Gastrocnemius medialis (tissue), 4 donors: ENCODE results near the gene TMEM175. TPM values are rescaled to one million over a fixed set of nuclear protein-coding genes. Genes with fewer than 3 reads are reported as not detected.

Source experiments
- ATAC-seq, 2 donors: fragments of 150-250 bp; one replicate each; pipeline ENCODE4 v1.9.1; 2016
- DNase-seq, 2 donors: peaks; one replicate each; pipeline ENCODE4 v3.0.0-alpha.2; 2019
- H3K27ac ChIP-seq, 4 donors: fragments of 200-600 bp; sonication (generic); 1 replicate in 1 of 4; 2 replicates in 3 of 4; pipeline ENCODE4 v1.5.1; 2016 to 2018; ENCODE audit warnings: mild to moderate bottlenecking in 2 of 4, moderate library complexity in 1 of 4
- H3K27me3 ChIP-seq, 3 donors: fragments of 200-600 bp; sonication (generic) in 2 of 3; 1 replicate in 1 of 3; 2 replicates in 2 of 3; pipeline versions ENCODE4 v1.5.1 to v1.6.0; 2016 to 2019; ENCODE audit warnings: mild to moderate bottlenecking in 1 of 3, moderate library complexity in 1 of 3
- H3K36me3 ChIP-seq, 2 donors: fragments of 200-600 bp; sonication (generic) in 1 of 2; one replicate each; pipeline ENCODE4 v1.5.1; 2017 to 2018
- H3K4me1 ChIP-seq, 2 donors: fragments of 200-600 bp; sonication (generic) in 1 of 2; one replicate each; pipeline ENCODE4 v1.5.1; 2016 to 2017; ENCODE audit warnings: mild to moderate bottlenecking in 2 of 2
- H3K4me3 ChIP-seq, 4 donors: fragments of 200-600 bp; sonication (generic) in 3 of 4; 1 replicate in 1 of 4; 2 replicates in 3 of 4; pipeline ENCODE4 v1.5.1; 2016 to 2019; ENCODE audit warnings: mild to moderate bottlenecking in 2 of 4
- H3K9me3 ChIP-seq, 3 donors: fragments of 200-600 bp; sonication (generic) in 2 of 3; 1 replicate in 1 of 3; 2 replicates in 2 of 3; pipeline ENCODE4 v1.5.1; 2016 to 2019
- POLR2A ChIP-seq, 2 donors: fragments of 450-650 bp; IDR thresholded peaks; one replicate each; pipeline ENCODE4 v1.6.1; 2017; ENCODE audit warnings: antibody characterized with exemption in 2 of 2, mild to moderate bottlenecking in 2 of 2, moderate library complexity in 2 of 2
- in situ Hi-C, 4 donors: fragments of 200-750 bp; cut with MboI; loops; one replicate each; pipeline versions ENCODE4 v1.15.0 to v1.8.0; 2017; ENCODE audit warnings: low sequenced_read_pairs in 4 of 4
- intact Hi-C: fragments of 100-400 bp; cut with DNase I; formaldehyde crosslinking; loops from one replicate; pipeline ENCODE4 v1.15.1; 2023; ENCODE audit warnings: low total_unique reads
- total RNA-seq, 4 donors: library from RNA; depleted of rRNA; stranded (reverse); fragments of >200 nt; gene quantifications; one replicate each; pipeline versions ENCODE4 v1.1.0 to v1.2.3, GENCODE V29; 2016
- TF ChIP-seq, protein P1 (sequence below), 5 experiments: fragments of 450-650 bp in 3 of 5; fragments of 200-600 bp in 2 of 5; sonication (generic) in 2 of 5; IDR thresholded peaks in 4 of 5; conservative IDR thresholded peaks in 1 of 5; 1 replicate in 4 of 5; 2 replicates in 1 of 5; pipeline ENCODE4 v1.5.1; 2016 to 2019; ENCODE audit warnings: antibody characterized with exemption in 5 of 5, mild to moderate bottlenecking in 3 of 5, moderate library complexity in 3 of 5

The TMEM175 gene, protein sequence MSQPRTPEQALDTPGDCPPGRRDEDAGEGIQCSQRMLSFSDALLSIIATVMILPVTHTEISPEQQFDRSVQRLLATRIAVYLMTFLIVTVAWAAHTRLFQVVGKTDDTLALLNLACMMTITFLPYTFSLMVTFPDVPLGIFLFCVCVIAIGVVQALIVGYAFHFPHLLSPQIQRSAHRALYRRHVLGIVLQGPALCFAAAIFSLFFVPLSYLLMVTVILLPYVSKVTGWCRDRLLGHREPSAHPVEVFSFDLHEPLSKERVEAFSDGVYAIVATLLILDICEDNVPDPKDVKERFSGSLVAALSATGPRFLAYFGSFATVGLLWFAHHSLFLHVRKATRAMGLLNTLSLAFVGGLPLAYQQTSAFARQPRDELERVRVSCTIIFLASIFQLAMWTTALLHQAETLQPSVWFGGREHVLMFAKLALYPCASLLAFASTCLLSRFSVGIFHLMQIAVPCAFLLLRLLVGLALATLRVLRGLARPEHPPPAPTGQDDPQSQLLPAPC
- 10 to 100 TPM; 15.3 to 29.6 (median 20.8) TPM for total RNA-seq

DNA sequence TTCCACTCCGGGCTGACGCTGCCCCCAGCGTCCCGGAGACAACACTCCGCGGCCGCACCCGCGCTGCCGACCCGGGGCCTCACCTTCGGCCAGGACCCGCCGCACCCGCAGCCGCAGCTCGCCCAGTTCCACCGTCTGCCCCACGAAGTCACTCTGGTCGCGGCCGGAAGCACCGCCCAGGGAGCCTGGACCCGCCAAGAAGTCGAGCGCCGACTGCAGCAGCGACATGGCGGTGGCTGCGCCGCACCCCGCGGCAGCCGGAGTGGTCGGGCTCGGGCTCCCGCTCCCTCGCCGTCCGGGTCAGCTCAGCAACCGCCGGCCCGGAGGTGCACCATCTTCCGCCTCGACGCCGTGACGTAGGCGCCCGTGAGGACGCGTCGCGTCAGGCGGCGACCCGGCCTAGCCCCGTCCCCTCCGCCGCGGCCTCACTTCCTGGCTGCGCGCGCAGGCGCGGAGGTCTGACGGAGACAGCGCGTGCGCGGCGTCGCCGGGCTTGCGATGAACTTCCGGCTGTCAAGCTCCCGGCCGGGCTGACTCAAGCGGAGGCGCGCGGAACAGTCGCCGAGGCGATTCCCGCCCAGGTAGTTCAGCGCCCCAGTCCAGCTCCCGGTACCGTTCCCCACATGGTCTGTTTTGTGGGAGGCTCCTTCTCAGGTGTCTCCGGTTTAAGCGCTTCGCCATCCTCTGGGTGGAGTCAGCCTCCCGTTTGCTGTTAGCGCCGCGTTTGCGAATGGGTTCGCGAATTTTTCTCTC, at the start of gene TMEM175, which contains the start of gene GAK:
TSS of gene TMEM175 (plus strand) at position 501 of the 753 bp plus-strand sequence. CDS start 15,280 bp downstream, outside the sequence.
TSS of gene GAK (minus strand) at position 357 of the 753 bp plus-strand sequence. CDS start at position 228, 129 bp downstream.
- Histone ChIP-seq H3K36me3 (no peaks in the 10 kb centered on the region), H3K27ac (peak within 1 kb of the TSS; percentile 90 to 97 (median 94)), H3K4me1 (peaks cover 29 to 39% of the 10 kb centered on the region in 2 donors), H3K4me3 (peak within 1 kb of the TSS; percentile 85 to 97 (median 96)), H3K9me3 (no peaks in the 10 kb centered on the region), H3K27me3 (no peaks in the 10 kb centered on the region)
- intact Hi-C loops: loop anchor here (1.0 to 5.0 kb wide), 7 partner anchors 41 to 750 kb away; partner anchors contain the start of genes ATP5ME, DGKQ, FAM53A and IDUA
- peak; percentile 87 to 95 for DNase-seq
- in situ Hi-C loops: no loop called here
- TF ChIP-seq POLR2A (IDR thresholded peaks at IDR 0.05): peak; percentile 91 to 96
- TF ChIP-seq, protein P1, sequence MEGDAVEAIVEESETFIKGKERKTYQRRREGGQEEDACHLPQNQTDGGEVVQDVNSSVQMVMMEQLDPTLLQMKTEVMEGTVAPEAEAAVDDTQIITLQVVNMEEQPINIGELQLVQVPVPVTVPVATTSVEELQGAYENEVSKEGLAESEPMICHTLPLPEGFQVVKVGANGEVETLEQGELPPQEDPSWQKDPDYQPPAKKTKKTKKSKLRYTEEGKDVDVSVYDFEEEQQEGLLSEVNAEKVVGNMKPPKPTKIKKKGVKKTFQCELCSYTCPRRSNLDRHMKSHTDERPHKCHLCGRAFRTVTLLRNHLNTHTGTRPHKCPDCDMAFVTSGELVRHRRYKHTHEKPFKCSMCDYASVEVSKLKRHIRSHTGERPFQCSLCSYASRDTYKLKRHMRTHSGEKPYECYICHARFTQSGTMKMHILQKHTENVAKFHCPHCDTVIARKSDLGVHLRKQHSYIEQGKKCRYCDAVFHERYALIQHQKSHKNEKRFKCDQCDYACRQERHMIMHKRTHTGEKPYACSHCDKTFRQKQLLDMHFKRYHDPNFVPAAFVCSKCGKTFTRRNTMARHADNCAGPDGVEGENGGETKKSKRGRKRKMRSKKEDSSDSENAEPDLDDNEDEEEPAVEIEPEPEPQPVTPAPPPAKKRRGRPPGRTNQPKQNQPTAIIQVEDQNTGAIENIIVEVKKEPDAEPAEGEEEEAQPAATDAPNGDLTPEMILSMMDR (IDR thresholded peaks at IDR 0.05 in 4 of 5, conservative IDR thresholded peaks at IDR 0.05 in 1 of 5): no peak
- peak; percentile 81 to 88 for ATAC-seq

DNA sequence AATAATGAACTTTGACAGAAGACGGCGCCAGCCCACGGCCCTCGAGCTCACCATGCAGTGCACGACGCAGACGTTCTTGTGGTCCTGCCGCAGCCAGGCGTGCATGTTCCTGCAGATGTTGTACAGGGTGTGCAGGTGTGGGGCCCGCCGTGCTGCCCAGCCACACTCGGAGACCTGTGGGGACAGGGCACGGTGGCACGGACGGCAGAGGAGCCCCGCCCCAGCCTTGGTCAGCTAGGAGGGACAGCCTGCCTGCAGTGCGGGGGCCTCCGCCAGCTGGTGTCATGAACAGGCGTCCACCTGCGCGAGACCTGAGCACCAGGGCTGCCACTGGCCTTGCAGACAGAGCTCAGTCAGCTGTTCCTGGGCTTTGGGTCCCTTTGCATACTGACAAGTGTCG, 49.6 kb upstream of the TMEM175 start:
- Histone ChIP-seq H3K4me1 (no peaks in the 10 kb centered on the region), H3K36me3 (peaks cover 0 to 76% of the 10 kb centered on the region in 2 donors), H3K27ac (no peak overlapping the region), H3K9me3 (no peaks in the 10 kb centered on the region), H3K4me3 (no peak overlapping the region), H3K27me3 (no peaks in the 10 kb centered on the region)
- TF ChIP-seq, protein P1 (IDR thresholded peaks at IDR 0.05 in 4 of 5, conservative IDR thresholded peaks at IDR 0.05 in 1 of 5): no peak
- no peak for TF ChIP-seq POLR2A (IDR thresholded peaks at IDR 0.05)
- intact Hi-C loops: no loop called here
- ATAC-seq (no peak), DNase-seq (no peak)
- in situ Hi-C loops: no loop called here

DNA sequence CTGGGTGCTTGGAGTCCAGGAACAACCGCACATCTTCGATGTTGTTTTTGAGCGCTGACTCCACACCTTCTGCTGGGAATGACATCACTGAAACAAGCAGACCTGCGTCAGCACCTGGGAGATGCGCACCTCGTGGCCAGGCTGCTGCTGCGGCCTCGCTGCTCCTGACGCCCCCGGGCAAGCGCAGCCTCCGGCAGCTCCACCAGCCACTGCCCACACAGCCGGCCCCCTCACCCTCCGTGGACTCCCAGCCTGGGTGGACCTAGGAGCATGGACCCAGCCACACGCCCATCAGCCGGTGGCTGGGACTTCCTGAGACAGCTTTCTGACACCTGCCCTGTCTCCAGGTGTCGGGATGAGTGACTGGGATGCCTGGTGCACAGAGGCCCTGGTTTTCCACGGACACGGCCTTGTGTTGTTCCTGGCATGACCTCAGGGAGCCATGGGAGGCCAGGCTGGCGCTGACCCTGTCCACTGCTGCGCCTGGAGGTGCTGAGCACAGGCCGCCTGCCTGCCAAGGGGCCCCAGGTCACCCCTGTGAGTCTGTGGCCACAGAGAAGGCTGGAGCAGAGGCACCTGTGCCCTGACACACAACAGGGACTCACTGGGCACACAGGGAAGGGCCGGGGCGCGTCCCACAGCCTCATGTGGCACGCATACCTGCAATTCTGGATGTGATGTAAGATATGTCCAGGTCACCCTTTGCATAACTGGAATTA, 48.7 kb upstream of the TMEM175 start:
- in situ Hi-C loops: no loop called here
- DNase-seq: no peak
- Histone ChIP-seq H3K4me3 (no peak overlapping the region), H3K9me3 (no peaks in the 10 kb centered on the region), H3K27me3 (no peaks in the 10 kb centered on the region), H3K27ac (no peak overlapping the region), H3K36me3 (peaks cover 0 to 76% of the 10 kb centered on the region in 2 donors), H3K4me1 (no peaks in the 10 kb centered on the region)
- ATAC-seq: no peak
- no peak for TF ChIP-seq POLR2A (IDR thresholded peaks at IDR 0.05)
- TF ChIP-seq, protein P1 (IDR thresholded peaks at IDR 0.05 in 4 of 5, conservative IDR thresholded peaks at IDR 0.05 in 1 of 5): no peak
- intact Hi-C loops: no loop called here

DNA sequence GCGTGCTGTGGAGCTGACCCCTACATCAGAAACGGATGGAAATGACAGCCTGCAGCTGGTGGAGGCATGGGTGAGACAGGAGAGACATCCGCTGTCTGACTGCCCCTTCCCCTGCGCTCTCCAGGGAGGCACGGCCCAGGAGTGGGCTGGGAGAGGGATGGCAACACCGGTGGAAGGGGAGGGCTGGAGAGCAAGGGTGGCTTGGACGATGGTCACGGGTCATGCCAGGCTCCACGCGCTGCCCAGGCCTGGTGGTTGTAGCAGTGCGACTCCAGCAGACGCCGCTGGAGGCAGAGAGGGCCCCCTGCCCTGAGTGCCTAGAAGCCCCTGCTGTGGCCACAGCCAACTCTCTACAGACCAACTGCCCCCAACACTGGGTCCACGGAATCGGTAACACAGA, 48.0 kb upstream of the TMEM175 start:
- no peak for DNase-seq
- Histone ChIP-seq H3K4me3 (no peak overlapping the region), H3K27ac (no peak overlapping the region), H3K4me1 (no peaks in the 10 kb centered on the region), H3K9me3 (no peaks in the 10 kb centered on the region), H3K36me3 (peaks cover 0 to 76% of the 10 kb centered on the region in 2 donors), H3K27me3 (no peaks in the 10 kb centered on the region)
- intact Hi-C loops (no loop called here), in situ Hi-C loops (no loop called here)
- ATAC-seq: no peak
- TF ChIP-seq POLR2A (IDR thresholded peaks at IDR 0.05): no peak
- TF ChIP-seq, protein P1 (IDR thresholded peaks at IDR 0.05 in 4 of 5, conservative IDR thresholded peaks at IDR 0.05 in 1 of 5): no peak
